Measurements from ENCODE around the gene TRANK1.

TRANK1 gene

GRCh38 chr3:36811768-36812167, 133.1 kb downstream of the TRANK1 start:
- no peak overlapping the region for H3K4me3 ChIP-seq (replicated peaks in 1 of 2; ENCODE audit: low read depth in 2 of 2, low read length in 2 of 2)
- no peak for DNase-seq (ENCODE audit: low read depth in 2 of 2)
- TF ChIP-seq CTCF (IDR thresholded peaks at IDR 0.05; ENCODE audit: low read depth, low read length) = no peak

GRCh38 chr3:36804295-36805055, 140.4 kb downstream of the TRANK1 start:
- no peak for TF ChIP-seq CTCF (IDR thresholded peaks at IDR 0.05; ENCODE audit: low read depth, low read length)
- H3K4me3 ChIP-seq (replicated peaks in 1 of 2; ENCODE audit: low read depth in 2 of 2, low read length in 2 of 2) = no peak overlapping the region
- no peak for DNase-seq (ENCODE audit: low read depth in 2 of 2)

- no peak for DNase-seq (ENCODE audit: low read depth in 2 of 2)
- no peak for TF ChIP-seq CTCF (IDR thresholded peaks at IDR 0.05; ENCODE audit: low read depth, low read length)
- H3K4me3 ChIP-seq (replicated peaks in 1 of 2; ENCODE audit: low read depth in 2 of 2, low read length in 2 of 2) = no peak overlapping the region
These were observed 141.6 kb downstream of the TRANK1 start for GRCh38 chr3:36803091-36803791.

- DNase-seq (ENCODE audit: low read depth in 2 of 2) = no peak
- no peak for TF ChIP-seq CTCF (IDR thresholded peaks at IDR 0.05; ENCODE audit: low read depth, low read length)
- H3K4me3 ChIP-seq (replicated peaks in 1 of 2; ENCODE audit: low read depth in 2 of 2, low read length in 2 of 2) = no peak overlapping the region
These were observed 144.2 kb downstream of the TRANK1 start for GRCh38 chr3:36800533-36801116.

- H3K4me3 ChIP-seq (replicated peaks in 1 of 2; ENCODE audit: low read depth in 2 of 2, low read length in 2 of 2) = no peak overlapping the region
- peak; percentile 9 to 71 for DNase-seq (ENCODE audit: low read depth in 2 of 2)
- TF ChIP-seq CTCF (IDR thresholded peaks at IDR 0.05; ENCODE audit: low read depth, low read length) = no peak
These were observed 148.0 kb downstream of the TRANK1 start for GRCh38 chr3:36796881-36797280.

GRCh38 chr3:36796161-36796560, 148.7 kb downstream of the TRANK1 start:
- TF ChIP-seq CTCF (IDR thresholded peaks at IDR 0.05; ENCODE audit: low read depth, low read length) = no peak
- H3K4me3 ChIP-seq (replicated peaks in 1 of 2; ENCODE audit: low read depth in 2 of 2, low read length in 2 of 2) = no peak overlapping the region
- DNase-seq (ENCODE audit: low read depth in 2 of 2) = no peak

Measured in cardiac fibroblast (primary cell).